ENCODE data around the gene CTXND1.

CTXND1 gene

DNA sequence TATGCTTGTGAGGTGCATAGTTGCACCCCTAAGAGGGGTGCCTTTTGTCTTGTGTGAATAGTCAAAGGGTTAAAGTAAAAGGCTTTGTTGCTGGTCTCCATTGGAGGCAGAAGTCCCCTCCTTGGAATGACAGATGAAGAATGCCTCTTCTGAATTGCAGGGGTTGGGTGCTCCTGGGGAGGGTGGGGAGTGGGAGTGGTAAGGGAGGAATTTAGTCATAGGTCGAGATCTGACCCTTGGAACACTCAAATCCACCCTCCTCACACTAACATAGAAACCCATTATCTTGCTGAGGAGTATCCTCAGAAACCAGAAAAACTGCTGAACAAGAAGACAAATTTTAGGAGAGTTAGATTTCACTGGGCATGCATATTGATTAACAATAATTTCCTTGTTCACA is 4.7 kb downstream of the CTXND1 start:
- no peak for TF ChIP-seq JUND (IDR thresholded peaks at IDR 0.05; ENCODE audit: low read depth)
- no peak for DNase-seq (ENCODE audit: low read depth in 1 of 2, low spot score in 1 of 2)
- in situ Hi-C loops (cut with HindIII; ENCODE audit: low pct_unique_long_range_greater_than_20kb, low sequenced_read_pairs): no loop called here

DNA sequence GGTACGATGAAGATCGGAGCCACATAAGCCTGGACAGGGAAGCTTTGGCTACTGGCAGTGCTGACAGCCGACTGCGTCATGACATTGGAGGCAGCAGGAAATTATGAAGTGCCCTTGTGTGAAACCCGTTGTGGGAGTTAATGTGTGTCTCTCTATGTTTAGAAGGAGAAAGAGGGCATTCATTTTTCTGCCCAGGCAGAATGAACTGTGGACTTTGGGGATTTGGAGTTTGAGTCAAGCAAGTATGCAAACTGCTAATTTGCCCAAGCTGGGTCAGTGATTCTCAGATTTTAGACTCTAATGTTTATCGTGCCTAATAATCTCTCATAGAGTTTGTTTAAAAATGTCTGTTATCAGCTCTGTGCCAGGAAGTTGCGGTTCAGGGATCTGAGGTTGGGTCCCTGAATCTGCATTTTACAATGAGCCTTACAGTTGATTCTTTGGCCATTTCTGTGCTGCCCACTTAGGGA is 5.6 kb downstream of the CTXND1 start:
- no peak for DNase-seq (ENCODE audit: low read depth in 1 of 2, low spot score in 1 of 2)
- in situ Hi-C loops (cut with HindIII; ENCODE audit: low pct_unique_long_range_greater_than_20kb, low sequenced_read_pairs): no loop called here
- TF ChIP-seq JUND (IDR thresholded peaks at IDR 0.05; ENCODE audit: low read depth): no peak

DNA sequence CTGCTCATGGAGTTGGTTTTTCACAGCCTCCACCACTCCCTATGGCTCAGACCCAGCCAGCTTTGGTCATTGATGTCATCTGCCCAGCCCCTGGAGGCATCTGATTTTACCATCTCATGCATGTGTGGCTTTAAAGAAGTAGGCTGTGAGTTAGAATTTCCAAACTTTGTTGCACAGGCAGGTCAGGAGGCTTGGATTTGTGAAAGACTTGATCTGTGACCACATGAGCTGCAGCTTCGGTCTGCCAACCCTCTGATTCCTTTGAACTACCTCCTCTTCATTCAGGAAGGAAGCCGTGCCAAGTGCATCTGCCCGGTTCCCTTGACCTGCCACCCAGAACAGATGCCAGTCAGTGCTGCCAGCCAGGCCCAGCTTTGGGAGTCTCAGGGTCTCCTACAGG is 9.2 kb downstream of the CTXND1 start:
- TF ChIP-seq JUND (IDR thresholded peaks at IDR 0.05; ENCODE audit: low read depth): no peak
- no peak for DNase-seq (ENCODE audit: low read depth in 1 of 2, low spot score in 1 of 2)
- in situ Hi-C loops (cut with HindIII; ENCODE audit: low pct_unique_long_range_greater_than_20kb, low sequenced_read_pairs): no loop called here

DNA sequence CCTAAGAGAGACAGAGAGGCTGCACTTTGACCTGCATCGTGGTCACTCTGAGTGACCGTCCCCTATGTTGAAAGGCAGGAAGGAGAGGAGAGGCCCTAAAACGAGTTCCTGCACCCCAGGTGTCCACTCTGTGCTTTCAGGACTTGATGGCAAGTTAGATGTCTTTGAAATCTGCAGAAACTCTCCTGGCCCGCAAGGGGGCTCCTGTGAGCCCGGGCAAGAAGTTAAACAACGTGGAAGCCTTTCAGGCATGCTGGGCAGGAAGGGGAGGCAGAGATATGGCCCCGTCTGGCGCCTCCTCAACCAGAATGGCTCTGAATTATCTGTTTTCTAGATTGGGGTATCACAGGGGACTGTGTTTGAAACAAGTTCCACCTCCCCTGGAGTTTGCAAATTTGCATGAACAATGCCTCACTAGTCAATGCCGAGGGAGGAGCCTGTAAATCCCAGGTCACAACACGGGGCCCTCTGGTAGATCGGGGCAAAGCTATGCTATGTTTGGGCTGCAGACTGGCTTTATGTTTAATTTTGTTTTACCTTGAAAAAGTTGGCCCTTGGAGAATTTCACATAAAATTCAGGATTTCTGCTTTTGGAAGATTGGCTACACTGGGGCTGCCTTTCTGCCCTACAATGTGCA is 9.8 kb downstream of the CTXND1 start:
- peak in 1 of 2 experiments; percentile 56 for DNase-seq (ENCODE audit: low read depth in 1 of 2, low spot score in 1 of 2)
- in situ Hi-C loops (cut with HindIII; ENCODE audit: low pct_unique_long_range_greater_than_20kb, low sequenced_read_pairs): no loop called here
- no peak for TF ChIP-seq JUND (IDR thresholded peaks at IDR 0.05; ENCODE audit: low read depth)

DNA sequence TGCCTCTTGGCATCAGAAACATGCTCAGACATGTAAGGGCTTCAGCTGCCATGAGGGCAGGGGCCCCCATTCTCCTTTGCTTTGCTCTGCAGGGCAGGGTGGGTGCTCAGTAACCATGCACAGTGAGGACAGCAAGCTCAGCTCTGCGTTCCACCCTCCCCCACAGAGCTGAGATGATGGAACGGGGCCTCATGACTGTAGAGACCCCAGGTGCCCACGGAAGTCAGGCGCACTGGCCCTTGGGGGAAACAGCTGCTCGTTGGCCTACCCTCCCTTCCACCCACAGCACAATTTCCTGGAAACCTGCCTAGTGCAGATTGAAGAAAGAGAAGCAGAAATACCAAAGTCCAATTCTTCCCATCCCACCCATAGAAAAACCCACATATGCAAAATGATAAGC is 10.5 kb downstream of the CTXND1 start:
- in situ Hi-C loops (cut with HindIII; ENCODE audit: low pct_unique_long_range_greater_than_20kb, low sequenced_read_pairs): no loop called here
- no peak for TF ChIP-seq JUND (IDR thresholded peaks at IDR 0.05; ENCODE audit: low read depth)
- no peak for DNase-seq (ENCODE audit: low read depth in 1 of 2, low spot score in 1 of 2)

DNA sequence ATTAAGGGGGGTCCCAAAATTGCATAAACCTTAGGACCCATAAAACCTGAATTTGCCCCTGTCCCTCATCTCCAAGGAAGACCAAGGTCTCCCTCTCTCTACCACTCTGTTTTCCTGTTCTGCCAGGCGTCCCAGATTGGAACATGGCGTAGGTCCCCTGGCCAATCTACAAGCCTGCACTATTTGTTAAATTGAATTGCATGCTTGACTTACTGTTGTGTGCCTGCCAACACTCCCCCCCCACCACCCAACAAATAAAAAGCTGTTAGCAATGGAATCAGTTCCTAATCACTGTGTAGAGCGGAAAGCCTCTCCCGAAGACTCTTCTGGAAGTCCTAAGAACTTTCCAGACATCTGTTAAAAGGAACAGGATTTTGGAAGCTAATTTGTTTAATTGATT is 11.7 kb downstream of the CTXND1 start:
- TF ChIP-seq JUND (IDR thresholded peaks at IDR 0.05; ENCODE audit: low read depth): no peak
- no peak for DNase-seq (ENCODE audit: low read depth in 1 of 2, low spot score in 1 of 2)
- in situ Hi-C loops (cut with HindIII; ENCODE audit: low pct_unique_long_range_greater_than_20kb, low sequenced_read_pairs): no loop called here

DNA sequence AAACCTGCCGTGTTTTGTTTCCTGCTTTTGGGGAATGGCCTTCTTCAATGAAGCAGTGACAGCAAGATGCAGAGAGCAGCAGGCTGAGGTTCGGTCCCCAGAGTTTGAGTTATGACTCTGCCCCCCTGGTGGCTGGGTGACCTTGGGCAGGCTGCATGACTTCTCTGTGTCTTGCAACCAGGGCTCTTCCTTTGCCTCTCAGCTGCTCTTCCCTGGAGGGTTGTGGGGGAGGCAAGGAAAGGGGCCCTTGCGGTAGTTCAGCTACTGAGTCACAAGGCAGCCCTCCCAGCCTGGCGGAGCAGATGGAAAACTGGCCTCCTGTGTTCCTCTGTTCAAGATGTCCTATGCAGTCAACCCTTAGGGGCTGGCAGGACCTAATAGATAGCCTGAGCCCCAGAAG is 17.1 kb downstream of the CTXND1 start:
- TF ChIP-seq JUND (IDR thresholded peaks at IDR 0.05; ENCODE audit: low read depth): no peak
- in situ Hi-C loops (cut with HindIII; ENCODE audit: low pct_unique_long_range_greater_than_20kb, low sequenced_read_pairs): no loop called here
- DNase-seq (ENCODE audit: low read depth in 1 of 2, low spot score in 1 of 2): peak in 1 of 2 experiments; percentile 53

DNA sequence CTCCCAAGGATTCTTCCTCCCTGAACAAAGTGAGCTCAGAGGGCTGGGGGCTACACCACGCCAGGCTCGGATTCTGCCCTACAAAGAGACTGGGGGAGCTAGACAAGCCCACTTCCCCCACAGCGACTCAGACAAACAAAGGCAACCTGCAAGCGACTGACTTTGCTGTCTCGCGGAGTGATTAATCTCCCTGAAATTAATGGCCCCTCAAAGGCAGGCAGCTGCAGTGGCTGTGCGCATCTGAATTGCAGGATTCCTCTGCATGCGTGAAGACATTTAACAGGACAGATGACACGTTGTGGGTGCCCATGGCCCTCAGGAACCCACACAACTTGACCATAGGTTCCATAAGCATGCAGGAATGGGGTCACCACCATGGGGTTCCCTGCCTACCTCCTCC is 18.4 kb downstream of the CTXND1 start:
- in situ Hi-C loops (cut with HindIII; ENCODE audit: low pct_unique_long_range_greater_than_20kb, low sequenced_read_pairs): no loop called here
- no peak for DNase-seq (ENCODE audit: low read depth in 1 of 2, low spot score in 1 of 2)

DNA sequence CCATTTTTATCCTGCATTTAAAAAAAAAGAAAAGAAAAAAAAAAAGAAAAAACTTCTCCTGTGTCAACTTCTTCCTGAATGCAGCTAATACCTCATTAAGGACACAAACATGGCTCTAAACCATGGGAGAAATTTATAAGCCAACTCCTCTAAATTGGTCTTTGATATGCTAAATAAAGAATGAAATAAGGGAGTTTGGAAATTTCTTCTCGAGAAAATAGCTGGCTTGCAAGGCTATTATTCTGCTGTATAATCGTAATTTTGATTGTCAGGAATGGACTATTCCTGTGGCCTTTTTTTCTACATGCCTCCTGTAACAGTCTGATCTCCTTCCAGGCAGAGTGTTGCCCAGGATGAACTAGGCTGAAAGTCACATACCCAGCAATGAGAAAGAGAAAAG is 20.6 kb downstream of the CTXND1 start:
- in situ Hi-C loops (cut with HindIII; ENCODE audit: low pct_unique_long_range_greater_than_20kb, low sequenced_read_pairs): no loop called here
- no peak for TF ChIP-seq JUND (IDR thresholded peaks at IDR 0.05; ENCODE audit: low read depth)
- DNase-seq (ENCODE audit: low read depth in 1 of 2, low spot score in 1 of 2): no peak

More for the DNA sequence above, 18.4 kb downstream of the CTXND1 start:
- no peak for TF ChIP-seq JUND (IDR thresholded peaks at IDR 0.05; ENCODE audit: low read depth)

DNA sequence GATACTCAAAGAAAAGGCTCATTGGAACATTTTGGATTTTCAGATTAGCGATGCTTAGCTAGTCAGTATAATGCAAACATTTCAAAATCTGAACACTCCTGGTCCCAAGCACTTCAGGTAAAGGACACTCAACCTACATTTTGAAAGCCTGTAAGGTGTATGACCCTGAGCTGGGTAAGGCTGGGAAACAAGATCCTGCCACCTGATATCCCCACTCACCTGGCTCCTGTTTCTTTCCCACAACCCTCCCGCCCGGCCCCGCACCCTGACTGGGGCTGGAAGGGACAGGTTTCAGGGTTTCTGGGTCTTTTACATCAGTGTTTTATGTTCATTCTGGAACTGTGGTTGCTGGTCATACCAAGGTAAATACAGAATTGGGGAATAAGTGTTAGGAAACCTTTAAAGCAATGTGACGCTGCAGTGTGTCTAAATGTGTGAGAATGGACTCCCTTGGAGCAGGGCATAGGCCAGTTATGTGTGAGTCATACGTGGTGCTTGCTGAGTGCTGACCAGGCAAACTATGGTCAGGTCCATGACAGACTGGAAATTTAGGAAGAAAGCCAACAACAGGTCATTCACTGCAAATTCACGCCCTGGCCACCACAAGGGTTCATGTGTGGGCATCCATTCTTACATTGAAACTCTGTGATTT is 22.9 kb downstream of the CTXND1 start:
- in situ Hi-C loops (cut with HindIII; ENCODE audit: low pct_unique_long_range_greater_than_20kb, low sequenced_read_pairs): no loop called here
- no peak for TF ChIP-seq JUND (IDR thresholded peaks at IDR 0.05; ENCODE audit: low read depth)
- no peak for DNase-seq (ENCODE audit: low read depth in 1 of 2, low spot score in 1 of 2)

DNA sequence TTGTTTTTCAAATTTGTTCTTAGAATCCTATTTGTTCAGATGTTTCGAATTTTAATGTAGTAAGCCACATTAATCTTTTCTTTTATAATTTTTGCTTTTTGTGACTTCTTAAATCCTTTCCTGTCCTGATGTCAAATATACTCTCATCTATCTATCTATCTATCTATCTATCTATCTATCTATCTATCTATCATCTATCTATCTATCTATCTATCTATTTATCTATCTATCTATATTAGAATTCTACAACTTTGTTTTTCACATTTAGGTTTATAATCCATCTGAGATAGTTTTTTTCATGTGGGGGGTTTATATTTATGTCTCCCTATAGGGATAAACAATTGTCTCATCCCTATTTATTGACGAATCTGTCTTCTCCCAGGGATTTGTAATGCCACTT is 32.1 kb downstream of the CTXND1 start:
- no peak for TF ChIP-seq JUND (IDR thresholded peaks at IDR 0.05; ENCODE audit: low read depth)
- no peak for DNase-seq (ENCODE audit: low read depth in 1 of 2, low spot score in 1 of 2)
- in situ Hi-C loops (cut with HindIII; ENCODE audit: low pct_unique_long_range_greater_than_20kb, low sequenced_read_pairs): no loop called here

DNA sequence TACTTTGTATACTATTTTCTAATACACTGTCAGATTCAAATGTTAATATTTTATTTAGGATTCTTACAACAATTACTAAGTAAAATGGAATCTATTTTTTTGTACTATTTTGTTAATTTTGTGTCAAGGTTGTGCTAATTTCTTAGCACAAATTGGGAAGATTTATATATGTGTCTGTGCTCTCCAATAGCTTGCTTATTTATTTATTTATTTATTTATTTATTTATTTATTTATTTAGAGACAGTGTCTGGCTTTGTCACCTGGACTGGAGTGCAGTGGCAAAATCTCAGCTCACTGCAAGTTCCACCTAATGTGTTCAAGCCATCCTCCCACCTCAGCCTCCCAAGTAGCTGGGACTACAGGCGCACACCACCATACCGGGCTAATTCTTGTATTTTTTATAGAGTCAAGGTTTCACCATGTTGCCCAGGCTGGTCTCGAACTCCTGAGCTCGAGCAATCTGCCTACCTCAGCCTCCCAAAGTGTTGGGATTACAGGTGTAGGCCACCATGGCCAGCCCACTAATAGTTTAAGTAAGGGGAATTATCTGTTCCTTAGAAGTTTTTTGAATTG is 34.6 kb downstream of the CTXND1 start:
- TF ChIP-seq JUND (IDR thresholded peaks at IDR 0.05; ENCODE audit: low read depth): no peak
- no peak for DNase-seq (ENCODE audit: low read depth in 1 of 2, low spot score in 1 of 2)
- in situ Hi-C loops (cut with HindIII; ENCODE audit: low pct_unique_long_range_greater_than_20kb, low sequenced_read_pairs): no loop called here

DNA sequence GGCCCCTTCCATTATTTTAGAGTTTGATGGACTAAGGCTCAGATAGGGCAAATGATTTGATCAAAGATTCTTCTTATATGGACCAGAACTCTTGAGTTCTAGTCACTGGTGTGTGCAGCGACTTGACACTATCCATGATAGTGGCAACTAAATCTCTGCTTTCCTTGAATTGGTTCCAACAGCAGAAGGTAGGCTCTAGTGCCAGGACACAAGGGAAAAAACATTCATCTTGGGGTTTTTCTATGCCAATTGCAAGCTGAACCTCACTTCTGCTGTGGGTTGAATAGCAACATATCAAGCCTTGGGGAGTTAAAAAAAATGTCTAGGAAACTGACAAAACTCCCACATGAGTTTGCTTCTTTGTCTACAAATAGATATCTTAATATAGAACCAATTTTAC is 35.1 kb downstream of the CTXND1 start:
- TF ChIP-seq JUND (IDR thresholded peaks at IDR 0.05; ENCODE audit: low read depth): no peak
- DNase-seq (ENCODE audit: low read depth in 1 of 2, low spot score in 1 of 2): no peak
- in situ Hi-C loops (cut with HindIII; ENCODE audit: low pct_unique_long_range_greater_than_20kb, low sequenced_read_pairs): no loop called here

Data from T47D (cell line).